Neural progenitor cell (in vitro differentiated cells): Measurements from ENCODE around the gene CNTNAP2. TPM values are rescaled to one million over a fixed set of nuclear protein-coding genes. Genes with fewer than 3 reads are reported as not detected.

Experiments used
- DNase-seq: peaks from one replicate; pipeline ENCODE4 v3.0.0-alpha.2; 2016; ENCODE audit warnings: low spot score
- H2AFZ ChIP-seq: fragments of 200-600 bp; sonication (generic); replicated peaks from 2 replicates; pipeline ENCODE4 v1.6.1; 2016; ENCODE audit warnings: antibody characterized with exemption
- H3F3A ChIP-seq: fragments of 200-600 bp; sonication (generic); 2 replicates; pipeline ENCODE4 v1.6.1; 2016; ENCODE audit warnings: antibody characterized with exemption, low read depth
- H3K27ac ChIP-seq: fragments of 200-600 bp; sonication (generic); 2 replicates; pipeline ENCODE4 v1.5.1; 2016; ENCODE audit warnings: mild to moderate bottlenecking
- H3K27me3 ChIP-seq: fragments of 200-600 bp; sonication (generic); 2 replicates; pipeline ENCODE4 v1.6.1; 2016; ENCODE audit warnings: mild to moderate bottlenecking, moderate library complexity
- H3K36me3 ChIP-seq: fragments of 200-600 bp; sonication (generic); 2 replicates; pipeline ENCODE4 v1.5.1; 2016
- H3K4me1 ChIP-seq: fragments of 200-600 bp; sonication (generic); 2 replicates; pipeline ENCODE4 v1.6.1; 2016; ENCODE audit warnings: mixed run types
- H3K4me2 ChIP-seq: fragments of 200-600 bp; sonication (generic); 2 replicates; pipeline ENCODE4 v1.6.1; 2016
- H3K4me3 ChIP-seq: fragments of 200-600 bp; sonication (generic); 2 replicates; pipeline ENCODE4 v1.5.1; 2016
- H3K79me2 ChIP-seq: fragments of 200-600 bp; sonication (generic); 2 replicates; pipeline ENCODE4 v1.6.1; 2016; ENCODE audit warnings: low read depth
- H3K9ac ChIP-seq: fragments of 200-600 bp; sonication (generic); 2 replicates; pipeline ENCODE4 v1.6.1; 2016
- H3K9me3 ChIP-seq: fragments of 200-600 bp; sonication (generic); 2 replicates; pipeline ENCODE4 v1.5.1; 2016; ENCODE audit warnings: low read depth
- H4K20me1 ChIP-seq: fragments of 200-600 bp; sonication (generic); 2 replicates; pipeline ENCODE4 v1.6.1; 2016; ENCODE audit warnings: low read depth
- H3K27ac Mint-ChIP-seq: 3 replicates; pipeline ENCODE4 v1.8.0; 2021; ENCODE audit warnings: mixed read lengths
- H3K27me3 Mint-ChIP-seq: 2 replicates; pipeline ENCODE4 v1.8.0; 2022; ENCODE audit warnings: low read depth, mild to moderate bottlenecking, inconsistent platforms, moderate library complexity, mixed read lengths; ENCODE audit not compliant: insufficient read depth
- H3K36me3 Mint-ChIP-seq: 3 replicates; pipeline ENCODE4 v1.8.0; 2021; ENCODE audit warnings: mixed read lengths
- H3K4me1 Mint-ChIP-seq: 3 replicates; pipeline ENCODE4 v1.8.0; 2021; ENCODE audit warnings: mixed read lengths
- H3K4me3 Mint-ChIP-seq: 3 replicates; pipeline ENCODE4 v1.8.0; 2021; ENCODE audit warnings: mild to moderate bottlenecking, moderate library complexity, mixed read lengths
- H3K9me3 Mint-ChIP-seq: 3 replicates; pipeline ENCODE4 v1.8.0; 2020; ENCODE audit warnings: mixed read lengths
- CTCF ChIP-seq: fragments of 200-600 bp; sonication (generic); IDR thresholded peaks from 2 replicates; pipeline ENCODE4 v1.5.1; 2017; ENCODE audit warnings: antibody characterized with exemption, mild to moderate bottlenecking
- EZH2 ChIP-seq: fragments of 200-600 bp; sonication (generic); IDR thresholded peaks from 2 replicates; pipeline ENCODE4 v1.6.1; 2017; ENCODE audit warnings: antibody characterized with exemption, mild to moderate bottlenecking, moderate library complexity
- EZH2phosphoT487 ChIP-seq: fragments of 200-600 bp; sonication (generic); IDR thresholded peaks from 2 replicates; pipeline ENCODE4 v1.6.1; 2017; ENCODE audit warnings: antibody characterized with exemption
- total RNA-seq: library from RNA; depleted of rRNA; stranded (reverse); fragments of >200 nt; gene quantifications from 2 replicates; pipeline ENCODE4 v1.2.3, GENCODE V29; 2015; ENCODE audit warnings: low replicate concordance

The CNTNAP2 gene
- total RNA-seq, 1 donor from 2014 or later = 126 TPM

DNA sequence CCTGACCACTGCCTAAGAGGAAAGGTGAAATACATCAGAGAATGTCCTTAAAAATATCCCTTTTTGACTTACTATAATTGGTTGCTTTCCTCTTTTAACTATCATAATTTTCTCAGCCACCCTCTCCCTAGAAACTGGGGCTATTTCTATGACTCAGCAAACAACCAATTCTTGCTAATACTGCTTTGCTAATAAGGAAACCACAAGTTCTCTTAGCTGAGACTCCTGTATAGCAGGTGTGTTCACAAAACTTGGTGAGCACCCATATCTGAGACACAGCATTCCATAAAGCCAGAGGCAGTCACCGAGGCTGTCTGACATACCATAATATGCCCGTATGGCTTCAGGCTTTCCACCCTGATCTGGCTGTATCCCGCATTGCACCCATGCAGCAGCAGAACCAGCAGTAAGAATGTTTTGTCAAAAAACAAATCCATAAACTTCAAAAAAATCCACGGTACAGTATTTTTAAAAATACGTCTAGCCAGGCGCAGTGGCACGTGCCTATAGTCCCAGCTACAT, 2282.3 kb downstream of the CNTNAP2 start:
- no peak for DNase-seq
- Histone ChIP-seq H3F3A (peaks cover 36% of the 10 kb centered on the region), H3K27ac (no peak overlapping the region), H3K79me2 (peaks cover 100% of the 10 kb centered on the region), H2AFZ (no peak overlapping the region), H4K20me1 (peaks cover 48% of the 10 kb centered on the region), H3K9ac (no peak overlapping the region), H3K36me3 (no peaks in the 10 kb centered on the region), H3K9me3 (no peaks in the 10 kb centered on the region), H3K27me3 (no peaks in the 10 kb centered on the region), H3K4me2 (no peak overlapping the region), H3K4me3 (no peak overlapping the region), H3K4me1 (peaks cover 49% of the 10 kb centered on the region)
- H3K27ac Mint-ChIP-seq = no peak overlapping the region
- H3K9me3 Mint-ChIP-seq = peaks cover 13% of the 10 kb centered on the region
- peaks cover 2% of the 10 kb centered on the region for H3K27me3 Mint-ChIP-seq
- peaks cover 49% of the 10 kb centered on the region for H3K36me3 Mint-ChIP-seq
- H3K4me3 Mint-ChIP-seq = no peak overlapping the region
- H3K4me1 Mint-ChIP-seq = peaks cover 47% of the 10 kb centered on the region
- no peak for TF ChIP-seq EZH2phosphoT487
- TF ChIP-seq EZH2 = no peak
- no peak for TF ChIP-seq CTCF

DNA sequence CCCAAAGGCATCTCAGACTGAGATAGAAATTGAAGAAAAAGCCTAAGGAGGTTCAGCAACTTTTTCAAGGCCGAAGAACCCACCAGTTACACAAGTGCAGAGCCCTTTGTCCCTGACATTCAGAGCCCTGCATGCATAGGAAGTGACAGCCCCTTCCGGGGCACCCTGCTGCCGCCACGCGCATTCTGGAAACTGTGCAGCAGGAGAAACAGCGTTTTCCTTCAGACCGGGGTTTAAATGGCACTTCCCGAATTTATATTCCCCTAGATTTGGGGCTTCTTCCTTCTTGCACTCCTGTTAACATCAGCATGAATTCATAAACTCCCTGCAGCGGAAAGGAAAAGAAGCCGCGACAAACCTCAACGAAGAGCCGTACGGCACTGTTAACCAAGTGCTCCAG, 2283.5 kb downstream of the CNTNAP2 start:
- peaks cover 38% of the 10 kb centered on the region for H3K4me1 ChIP-seq
- Mint-ChIP-seq H3K4me1 (peaks cover 42% of the 10 kb centered on the region), H3K27ac (peak overlapping the region; percentile 33), H3K36me3 (peaks cover 57% of the 10 kb centered on the region), H3K27me3 (peaks cover 2% of the 10 kb centered on the region), H3K9me3 (peaks cover 21% of the 10 kb centered on the region), H3K4me3 (no peak overlapping the region)
- no peak overlapping the region for H3K9ac ChIP-seq
- H3F3A ChIP-seq = peaks cover 25% of the 10 kb centered on the region
- no peak overlapping the region for H2AFZ ChIP-seq
- H3K36me3 ChIP-seq = no peaks in the 10 kb centered on the region
- H4K20me1 ChIP-seq = peaks cover 36% of the 10 kb centered on the region
- no peaks in the 10 kb centered on the region for H3K27me3 ChIP-seq
- no peak overlapping the region for H3K27ac ChIP-seq
- peaks cover 100% of the 10 kb centered on the region for H3K79me2 ChIP-seq
- no peak for DNase-seq
- TF ChIP-seq CTCF (no peak), EZH2 (no peak), EZH2phosphoT487 (no peak)
- H3K4me2 ChIP-seq = no peak overlapping the region
- H3K9me3 ChIP-seq = no peaks in the 10 kb centered on the region
- H3K4me3 ChIP-seq = no peak overlapping the region

- H3K4me1 Mint-ChIP-seq = peaks cover 21% of the 10 kb centered on the region
- no peak for DNase-seq
- peaks cover 3% of the 10 kb centered on the region for H3K27me3 Mint-ChIP-seq
- Histone ChIP-seq H3F3A (peaks cover 20% of the 10 kb centered on the region), H3K27ac (peak overlapping the region; percentile 82), H3K4me1 (peaks cover 17% of the 10 kb centered on the region), H4K20me1 (peaks cover 15% of the 10 kb centered on the region), H3K4me3 (no peak overlapping the region), H3K79me2 (peaks cover 96% of the 10 kb centered on the region), H3K9me3 (no peaks in the 10 kb centered on the region), H3K4me2 (no peak overlapping the region), H3K9ac (no peak overlapping the region), H3K36me3 (no peaks in the 10 kb centered on the region), H3K27me3 (no peaks in the 10 kb centered on the region), H2AFZ (no peak overlapping the region)
- H3K4me3 Mint-ChIP-seq = no peak overlapping the region
- H3K36me3 Mint-ChIP-seq = peaks cover 59% of the 10 kb centered on the region
- peaks cover 24% of the 10 kb centered on the region for H3K9me3 Mint-ChIP-seq
- H3K27ac Mint-ChIP-seq = no peak overlapping the region
- no peak for TF ChIP-seq EZH2phosphoT487
- TF ChIP-seq EZH2 = no peak
- no peak for TF ChIP-seq CTCF
These were observed 2285.6 kb downstream of the CNTNAP2 start for GRCh38 chr7:148402159-148402558.
